ENCODE measurements around the gene GFRA4.

- TF ChIP-seq CTCF (IDR thresholded peaks at IDR 0.05): no peak
- no peak for TF ChIP-seq POLR2A (IDR thresholded peaks at IDR 0.05)
Measured at GRCh38 chr20:3687655-3688054, 24.5 kb upstream of the GFRA4 start.

Data from right lobe of liver (tissue), 4 donors.